ENCODE measurements around the gene ZNF699.
"Not testable (repeated sequence)": the region's sequence is repeated elsewhere in the genome, so short reads cannot be mapped to it uniquely, and the experiment has no call there.

Gene ZNF699

GRCh38 chr19:9309974-9310446 lies 372 bp upstream of the ZNF699 start:
- H3K4me1 Mint-ChIP-seq, result peaks cover 17% of the 10 kb centered on the region
- H3K27ac Mint-ChIP-seq, result peak overlapping the region; percentile 97
- no peaks in the 10 kb centered on the region for H3K27me3 Mint-ChIP-seq
- H3K4me3 Mint-ChIP-seq, result peak overlapping the region; percentile 94
- peaks cover 4% of the 10 kb centered on the region for H3K9me3 Mint-ChIP-seq
- peaks cover 14% of the 10 kb centered on the region for H3K36me3 Mint-ChIP-seq

- H3K9me3 Mint-ChIP-seq, result no peaks in the 10 kb centered on the region
- no peaks in the 10 kb centered on the region for H3K27me3 Mint-ChIP-seq
- peak overlapping the region; percentile 69 for H3K27ac Mint-ChIP-seq
- peaks cover 17% of the 10 kb centered on the region for H3K4me1 Mint-ChIP-seq
- H3K4me3 Mint-ChIP-seq, result peak overlapping the region; percentile 94
- H3K36me3 Mint-ChIP-seq, result peaks cover 28% of the 10 kb centered on the region
These were observed 1.4 kb downstream of the ZNF699 start for GRCh38 chr19:9308091-9308770.

GRCh38 chr19:9306443-9306842 lies 3.2 kb downstream of the ZNF699 start:
- peaks cover 44% of the 10 kb centered on the region for H3K36me3 Mint-ChIP-seq
- H3K27ac Mint-ChIP-seq, result no peak overlapping the region
- peaks cover 6% of the 10 kb centered on the region for H3K9me3 Mint-ChIP-seq
- H3K4me1 Mint-ChIP-seq, result peaks cover 17% of the 10 kb centered on the region
- no peaks in the 10 kb centered on the region for H3K27me3 Mint-ChIP-seq
- peak overlapping the region; percentile 7 for H3K4me3 Mint-ChIP-seq

- no peak overlapping the region for H3K27ac Mint-ChIP-seq
- no peak overlapping the region for H3K4me3 Mint-ChIP-seq
- peaks cover 3% of the 10 kb centered on the region for H3K4me1 Mint-ChIP-seq
- peaks cover 24% of the 10 kb centered on the region for H3K9me3 Mint-ChIP-seq
- H3K36me3 Mint-ChIP-seq, result peaks cover 72% of the 10 kb centered on the region
- H3K27me3 Mint-ChIP-seq, result no peaks in the 10 kb centered on the region
These were observed 13.3 kb downstream of the ZNF699 start for GRCh38 chr19:9296336-9296735.

GRCh38 chr19:9295411-9295849 lies 14.2 kb downstream of the ZNF699 start:
- no peak overlapping the region for H3K4me3 Mint-ChIP-seq
- H3K27me3 Mint-ChIP-seq, result no peaks in the 10 kb centered on the region
- no peak overlapping the region for H3K27ac Mint-ChIP-seq
- H3K9me3 Mint-ChIP-seq, result peaks cover 19% of the 10 kb centered on the region
- peaks cover 3% of the 10 kb centered on the region for H3K4me1 Mint-ChIP-seq
- H3K36me3 Mint-ChIP-seq, result peaks cover 70% of the 10 kb centered on the region

GRCh38 chr19:9289231-9289884 lies 20.3 kb downstream of the ZNF699 start:
- Mint-ChIP-seq H3K27ac (no peak overlapping the region), H3K36me3 (peaks cover 44% of the 10 kb centered on the region), H3K27me3 (no peaks in the 10 kb centered on the region), H3K9me3 (peaks cover 19% of the 10 kb centered on the region), H3K4me3 (no peak overlapping the region), H3K4me1 (peaks cover 3% of the 10 kb centered on the region)

GRCh38 chr19:9283485-9283884 lies 26.2 kb downstream of the ZNF699 start:
- H3K27me3 Mint-ChIP-seq, H3K27ac Mint-ChIP-seq, H3K4me1 Mint-ChIP-seq, H3K36me3 Mint-ChIP-seq: not testable (repeated sequence)
- Mint-ChIP-seq H3K9me3 (peaks cover 20% of the 10 kb centered on the region), H3K4me3 (peak overlapping the region; percentile 61)

- Mint-ChIP-seq H3K4me3 (no peak overlapping the region), H3K27ac (no peak overlapping the region), H3K9me3 (peaks cover 3% of the 10 kb centered on the region), H3K27me3 (peaks cover 6% of the 10 kb centered on the region), H3K36me3 (no peaks in the 10 kb centered on the region), H3K4me1 (no peaks in the 10 kb centered on the region)
These were observed 58.4 kb downstream of the ZNF699 start for GRCh38 chr19:9251236-9251635.

GRCh38 chr19:9250630-9251029 lies 59.0 kb downstream of the ZNF699 start, which contains the start of gene OR7E24:
TSS of gene OR7E24 (plus strand) at chr19:9250930. CDS start at chr19:9251044, 114 bp downstream.
- Mint-ChIP-seq H3K4me1 (no peaks in the 10 kb centered on the region), H3K36me3 (no peaks in the 10 kb centered on the region), H3K27ac (no peak within 1 kb of the TSS), H3K27me3 (peaks cover 6% of the 10 kb centered on the region), H3K9me3 (peaks cover 3% of the 10 kb centered on the region), H3K4me3 (no peak within 1 kb of the TSS)
